ENCODE data around the gene LUC7L2. TPM values are rescaled to one million over a fixed set of nuclear protein-coding genes. Genes with fewer than 3 reads are reported as not detected.

Gene LUC7L2
- total and polyA plus RNA-seq, 9 of the 15 experiments (the other 6 are each of a cell fraction or from before 2014, with no cell fraction given) = 56.1 to 207 (median 141) TPM

- no peak for TF ChIP-seq PCBP1 (IDR thresholded peaks at IDR 0.05; ENCODE audit: low read depth, low read length, poor library complexity, severe bottlenecking)
- TF ChIP-seq KAT8 (IDR thresholded peaks at IDR 0.05; ENCODE audit: low read depth) = no peak
- TF ChIP-seq MAFG (tag; conservative IDR thresholded peaks at IDR 0.05) = peak; percentile 37
- peak; percentile 84 for TF ChIP-seq ZNF316 (IDR thresholded peaks at IDR 0.05)
- no peak for TF ChIP-seq TARDBP (IDR thresholded peaks at IDR 0.05)
- TF ChIP-seq ZNF75A (CRISPR knock-in tag; IDR thresholded peaks at IDR 0.05) = peak; percentile 48; the same call in 1 of the 2 replicates
- TF ChIP-seq CREB1 (IDR thresholded peaks at IDR 0.05) = no peak
- no peak for TF ChIP-seq CREB1 (CRISPR knock-in tag; IDR thresholded peaks at IDR 0.05)
- TF ChIP-seq PML (IDR thresholded peaks at IDR 0.05; ENCODE audit: low read length) = 0 out of 2 replicates have a peak, but pooled peaks have one; percentile 28
- no peak for TF ChIP-seq ZNF224 (CRISPR knock-in tag; IDR thresholded peaks at IDR 0.05)
Measured at GRCh38 chr7:139367438-139368155, 7.9 kb downstream of the LUC7L2 start (continued).

- Histone ChIP-seq H3K4me1 (replicated peaks in 1 of 2; ENCODE audit: control insufficient read depth in 2 of 2, insufficient read depth in 2 of 2, low read length in 2 of 2) (peaks cover 0 to 20% of the 10 kb centered on the region in 2 experiments; a peak in 3 of 5 replicates), H3K36me3 (ENCODE audit: control insufficient read depth, insufficient read depth, low read length) (peaks cover 88% of the 10 kb centered on the region), H3K79me2 (ENCODE audit: control insufficient read depth, insufficient read depth, low read length) (peaks cover 100% of the 10 kb centered on the region), H2AFZ (ENCODE audit: low read depth, low read length) (no peak overlapping the region), H3K4me2 (ENCODE audit: insufficient read depth, low read length) (no peak overlapping the region), H3K9ac (ENCODE audit: insufficient read depth in 1 of 2, low read depth in 2 of 2, low read length in 2 of 2) (no peak overlapping the region; a peak in 1 of 4 replicates), H3K4me3 (no peak overlapping the region), H3K27ac (ENCODE audit: extremely low read depth, low read depth, low read length) (peak overlapping the region; percentile 20; the same call in 2 of the 3 replicates), H3K9me1 (ENCODE audit: control insufficient read depth, insufficient read depth, low read length) (peaks cover 4% of the 10 kb centered on the region), H3K27me3 (ENCODE audit: control insufficient read depth in 2 of 2, insufficient read depth in 2 of 2, low read length in 2 of 2) (no peaks in the 10 kb centered on the region), H4K20me1 (replicated peaks; ENCODE audit: control insufficient read depth, insufficient read depth, low read length) (peaks cover 20% of the 10 kb centered on the region), H3K9me3 (replicated peaks; ENCODE audit: control insufficient read depth, insufficient read depth, low read depth, low read length) (no peaks in the 10 kb centered on the region)
- WGBS (ENCODE audit: insufficient coverage, low coverage, missing lambda C conversion rate) = 58% methylated on average over 5 of the region's 5 CpGs
- 0 out of 2 replicates have a peak, but pooled peaks have one; percentile 32 for TF ChIP-seq E2F5 (CRISPR knock-in tag; IDR thresholded peaks at IDR 0.05)
- no peak for TF ChIP-seq ELK3 (CRISPR knock-in tag; IDR thresholded peaks at IDR 0.05)
- TF ChIP-seq THRB (CRISPR knock-in tag; conservative IDR thresholded peaks at IDR 0.05) = 0 out of 2 replicates have a peak, but pooled peaks have one; percentile 12
- TF ChIP-seq ZNF644 (tag; IDR thresholded peaks at IDR 0.05; ENCODE audit: low read depth) = no peak
- no peak for TF ChIP-seq ZBTB8A (IDR thresholded peaks at IDR 0.05; ENCODE audit: partially characterized antibody)
- BruUV-seq (replicated peaks) = no TSS peak
- intact Hi-C loops (cut with micrococcal nuclease) = no loop called here
- no peak for FAIRE-seq
- ChIA-PET CTCF (ENCODE audit: low intra/inter-chr PET ratio) (interaction anchor here (0.6 kb wide), 1 partner anchor 9 kb away, joined by 3 read pairs; no protein-coding TSS in a partner anchor), POLR2A (interaction anchor here (0.6 to 3.4 kb wide), 10 partner anchors 9 to 541 kb away, joined by 3 to 37 read pairs (median 4); partner anchors contain the start of gene LUC7L2)
- no peak for DNase-seq (ENCODE audit: extremely low read depth in 1 of 4, low spot score in 3 of 4)
- peak; percentile 58 for ATAC-seq
- in situ Hi-C loops (cut with MboI) = loop anchor here (25.0 kb wide), 1 partner anchor 1408 kb away; no protein-coding TSS in a partner anchor
Measured at GRCh38 chr7:139370301-139370942, 10.7 kb downstream of the LUC7L2 start.
